Measurements from ENCODE around the gene POR. TPM values are rescaled to one million over a fixed set of nuclear protein-coding genes. Genes with fewer than 3 reads are reported as not detected.
"Not testable (repeated sequence)": the region's sequence is repeated elsewhere in the genome, so short reads cannot be mapped to it uniquely, and the experiment has no call there.

The POR gene
- total RNA-seq, 1 donor from 2014 or later: 232 TPM

GRCh38 chr7:75909521-75910132, 5.3 kb upstream of the POR start:
- Histone ChIP-seq H3K4me1 (peaks cover 10% of the 10 kb centered on the region), H3K4me3 (no peak overlapping the region), H3K27ac (no peak overlapping the region), H3K9me3 (no peaks in the 10 kb centered on the region), H3K36me3 (no peaks in the 10 kb centered on the region), H3K27me3 (no peaks in the 10 kb centered on the region)
- no peak for DNase-seq
- intact Hi-C loops (cut with DNase I): no loop called here
- TF ChIP-seq CTCF (IDR thresholded peaks at IDR 0.05): no peak
- no peak for ATAC-seq

- H3K4me3 ChIP-seq; ATAC-seq; intact Hi-C loops (cut with DNase I); H3K27me3 ChIP-seq; H3K36me3 ChIP-seq; H3K4me1 ChIP-seq; H3K27ac ChIP-seq; DNase-seq; H3K9me3 ChIP-seq: not testable (repeated sequence)
Observed at GRCh38 chr7:75911186-75911585, 3.8 kb upstream of the POR start.

GRCh38 chr7:75913437-75913836, 1.5 kb upstream of the POR start:
- Histone ChIP-seq H3K4me3 (no peak overlapping the region), H3K36me3 (no peaks in the 10 kb centered on the region), H3K9me3 (no peaks in the 10 kb centered on the region), H3K27me3 (no peaks in the 10 kb centered on the region), H3K27ac (no peak overlapping the region), H3K4me1 (peaks cover 13% of the 10 kb centered on the region)
- TF ChIP-seq CTCF (IDR thresholded peaks at IDR 0.05): no peak
- intact Hi-C loops (cut with DNase I): no loop called here
- no peak for DNase-seq
- no peak for ATAC-seq

- DNase-seq (no peak), ATAC-seq (no peak)
- Histone ChIP-seq H3K9me3 (no peaks in the 10 kb centered on the region), H3K27me3 (no peaks in the 10 kb centered on the region), H3K4me3 (peak overlapping the region; percentile 98), H3K4me1 (peaks cover 20% of the 10 kb centered on the region), H3K27ac (peak overlapping the region; percentile 97), H3K36me3 (no peaks in the 10 kb centered on the region)
- intact Hi-C loops (cut with DNase I): no loop called here
- TF ChIP-seq CTCF (IDR thresholded peaks at IDR 0.05): no peak
Observed at GRCh38 chr7:75914169-75914654, 743 bp upstream of the POR start.

GRCh38 chr7:75915416-75916156, 631 bp downstream of the POR start:
- peak; percentile 1 for ATAC-seq
- peaks cover 20% of the 10 kb centered on the region for H3K4me1 ChIP-seq

More at GRCh38 chr7:75915416-75916156, 631 bp downstream of the POR start:
- Histone ChIP-seq H3K4me3 (peak overlapping the region; percentile 98), H3K36me3 (no peaks in the 10 kb centered on the region), H3K9me3 (no peaks in the 10 kb centered on the region), H3K27me3 (no peaks in the 10 kb centered on the region), H3K27ac (peak overlapping the region; percentile 97)
- TF ChIP-seq CTCF (IDR thresholded peaks at IDR 0.05): no peak
- DNase-seq: no peak
- intact Hi-C loops (cut with DNase I): no loop called here
